ENCODE results near the gene NOP14.

Gene NOP14

DNA sequence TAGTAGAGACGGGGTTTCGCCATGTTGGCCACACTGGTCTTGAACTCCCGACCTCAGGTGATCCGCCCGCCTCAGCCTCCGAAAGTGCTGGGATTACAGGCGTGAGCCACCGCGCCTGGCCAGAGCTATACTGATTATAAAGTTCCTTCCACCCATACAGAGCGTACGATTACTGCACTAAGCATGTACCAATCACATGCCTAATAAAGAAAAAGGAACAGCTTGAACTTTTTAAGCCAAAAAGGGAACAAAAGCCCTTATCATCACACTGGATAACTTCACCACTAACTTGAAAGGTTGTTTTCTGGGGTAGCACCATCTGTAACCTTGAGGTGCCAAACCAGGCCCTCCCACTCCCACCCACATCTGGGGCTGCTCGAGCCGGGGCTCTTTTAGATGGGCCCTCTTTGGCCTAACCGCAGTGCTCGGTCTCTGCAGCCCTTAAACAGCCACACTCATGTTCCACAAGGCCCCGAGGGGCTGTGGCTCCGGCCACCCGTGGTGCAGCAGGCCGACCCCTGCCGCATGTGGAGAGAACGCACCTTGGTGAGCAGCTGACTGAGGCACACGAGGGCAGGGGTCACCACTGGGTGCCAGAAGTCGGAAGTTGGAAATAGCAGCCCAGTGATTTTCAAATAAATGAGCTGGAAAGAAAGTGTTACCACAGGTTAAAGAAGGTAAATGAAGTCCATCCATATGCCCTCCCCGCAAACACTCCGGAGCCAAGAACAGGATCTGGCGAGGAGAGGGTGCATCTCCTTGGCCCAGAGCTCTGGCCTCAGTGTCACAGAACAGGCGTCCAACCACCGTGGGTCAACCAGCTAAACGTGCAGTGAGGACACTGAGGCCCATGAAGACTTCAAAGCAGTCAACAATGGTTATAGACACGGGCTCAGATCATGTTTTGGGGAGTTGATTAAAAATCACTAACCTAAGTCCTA is 18.4 kb downstream of the NOP14 start:
- Histone ChIP-seq H3K4me3 (no peak overlapping the region), H3K27ac (no peak overlapping the region)
- no peak for DNase-seq (ENCODE audit: low spot score)
- TF ChIP-seq, protein P1, sequence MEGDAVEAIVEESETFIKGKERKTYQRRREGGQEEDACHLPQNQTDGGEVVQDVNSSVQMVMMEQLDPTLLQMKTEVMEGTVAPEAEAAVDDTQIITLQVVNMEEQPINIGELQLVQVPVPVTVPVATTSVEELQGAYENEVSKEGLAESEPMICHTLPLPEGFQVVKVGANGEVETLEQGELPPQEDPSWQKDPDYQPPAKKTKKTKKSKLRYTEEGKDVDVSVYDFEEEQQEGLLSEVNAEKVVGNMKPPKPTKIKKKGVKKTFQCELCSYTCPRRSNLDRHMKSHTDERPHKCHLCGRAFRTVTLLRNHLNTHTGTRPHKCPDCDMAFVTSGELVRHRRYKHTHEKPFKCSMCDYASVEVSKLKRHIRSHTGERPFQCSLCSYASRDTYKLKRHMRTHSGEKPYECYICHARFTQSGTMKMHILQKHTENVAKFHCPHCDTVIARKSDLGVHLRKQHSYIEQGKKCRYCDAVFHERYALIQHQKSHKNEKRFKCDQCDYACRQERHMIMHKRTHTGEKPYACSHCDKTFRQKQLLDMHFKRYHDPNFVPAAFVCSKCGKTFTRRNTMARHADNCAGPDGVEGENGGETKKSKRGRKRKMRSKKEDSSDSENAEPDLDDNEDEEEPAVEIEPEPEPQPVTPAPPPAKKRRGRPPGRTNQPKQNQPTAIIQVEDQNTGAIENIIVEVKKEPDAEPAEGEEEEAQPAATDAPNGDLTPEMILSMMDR (IDR thresholded peaks at IDR 0.05) = no peak

- peak; percentile 50 for DNase-seq (ENCODE audit: low spot score)
- TF ChIP-seq, protein P1 (IDR thresholded peaks at IDR 0.05) = no peak
- H3K4me3 ChIP-seq = no peak overlapping the region
- no peak overlapping the region for H3K27ac ChIP-seq
These were observed 19.1 kb downstream of the NOP14 start for GRCh38 chr4:2944091-2944482.

DNA sequence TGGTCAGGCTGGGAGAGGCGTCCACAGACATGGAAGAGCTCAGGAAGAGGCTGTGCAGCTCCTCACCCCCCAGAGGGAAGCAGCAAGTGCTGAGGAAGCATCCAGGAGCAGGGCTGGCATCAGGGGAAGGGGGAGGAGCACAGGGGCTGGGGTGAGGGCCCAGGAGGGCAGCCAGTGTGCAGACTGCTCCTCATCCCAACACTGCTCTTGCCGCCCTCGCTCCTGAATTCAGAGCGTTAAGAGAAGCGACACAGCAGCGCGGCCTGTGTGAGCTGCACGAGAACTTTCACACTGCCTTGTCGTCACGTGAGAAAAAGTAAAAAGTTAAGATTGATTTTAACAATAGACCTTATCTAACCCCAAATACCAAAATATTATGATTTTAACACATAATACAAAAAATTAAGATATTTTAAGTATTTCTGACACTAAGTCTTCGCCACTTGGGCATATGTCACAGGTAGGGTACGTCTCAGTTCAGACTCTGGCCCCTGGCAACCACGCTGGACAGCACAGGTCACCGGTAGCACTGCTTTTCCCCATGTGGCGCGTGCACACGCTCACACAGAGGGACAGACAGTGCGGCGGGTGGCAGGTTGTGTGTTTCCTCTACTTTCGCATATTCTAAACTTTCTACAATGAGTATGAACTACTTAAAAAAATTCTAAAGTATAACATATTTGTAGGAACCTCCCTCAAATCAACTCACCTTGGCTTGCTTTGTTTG is 19.7 kb downstream of the NOP14 start:
- H3K4me3 ChIP-seq = no peak overlapping the region
- no peak overlapping the region for H3K27ac ChIP-seq
- DNase-seq (ENCODE audit: low spot score) = peak; percentile 49
- TF ChIP-seq, protein P1 (IDR thresholded peaks at IDR 0.05) = no peak

DNA sequence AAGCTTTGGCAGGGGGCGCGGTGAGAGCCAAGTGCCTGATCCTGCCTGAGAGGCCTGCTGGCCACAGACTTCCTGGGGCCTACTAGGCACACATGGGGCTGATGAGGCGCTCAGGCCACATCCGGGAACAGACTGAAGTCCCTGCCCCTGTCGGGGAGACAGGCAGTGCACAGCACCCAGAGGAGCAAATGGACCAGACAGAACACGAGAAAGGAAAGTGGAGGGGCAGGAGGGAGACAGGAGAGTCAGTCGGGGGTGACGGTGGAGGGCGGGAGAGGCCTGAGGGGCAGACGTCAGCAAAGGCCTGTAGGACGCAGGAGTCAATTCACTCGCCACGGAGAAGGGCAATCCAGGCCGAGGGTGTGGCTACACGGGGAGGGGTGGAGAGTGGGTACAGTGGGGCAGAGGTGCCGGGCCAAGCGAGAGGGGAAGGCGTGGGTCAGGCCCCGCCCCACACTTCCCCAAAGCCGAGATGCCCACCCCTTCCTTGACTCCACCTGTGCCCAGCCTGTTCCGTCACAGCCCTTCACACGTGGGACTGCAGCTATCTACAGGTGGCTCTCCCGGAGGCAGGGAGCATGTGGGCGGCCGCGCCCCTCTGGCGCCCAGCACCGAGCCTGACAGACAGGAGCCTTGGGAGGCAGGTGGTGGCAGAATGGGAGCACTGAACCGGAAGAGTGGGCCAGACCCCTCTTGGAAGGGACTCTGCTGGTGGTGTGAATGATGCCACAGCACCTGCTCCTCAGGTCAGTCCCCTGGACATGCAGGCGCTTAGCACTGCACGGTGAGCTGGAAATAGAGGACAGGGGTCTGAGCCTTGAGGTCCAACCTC is 20.5 kb downstream of the NOP14 start:
- H3K27ac ChIP-seq = no peak overlapping the region
- TF ChIP-seq, protein P1 (IDR thresholded peaks at IDR 0.05) = no peak
- peak; percentile 70 for DNase-seq (ENCODE audit: low spot score)
- no peak overlapping the region for H3K4me3 ChIP-seq

GRCh38 chr4:2942037-2942531 is 21.1 kb downstream of the NOP14 start:
- TF ChIP-seq, protein P1 (IDR thresholded peaks at IDR 0.05) = no peak
- peak; percentile 46 for DNase-seq (ENCODE audit: low spot score)
- Histone ChIP-seq H3K4me3 (no peak overlapping the region), H3K27ac (no peak overlapping the region)

DNA sequence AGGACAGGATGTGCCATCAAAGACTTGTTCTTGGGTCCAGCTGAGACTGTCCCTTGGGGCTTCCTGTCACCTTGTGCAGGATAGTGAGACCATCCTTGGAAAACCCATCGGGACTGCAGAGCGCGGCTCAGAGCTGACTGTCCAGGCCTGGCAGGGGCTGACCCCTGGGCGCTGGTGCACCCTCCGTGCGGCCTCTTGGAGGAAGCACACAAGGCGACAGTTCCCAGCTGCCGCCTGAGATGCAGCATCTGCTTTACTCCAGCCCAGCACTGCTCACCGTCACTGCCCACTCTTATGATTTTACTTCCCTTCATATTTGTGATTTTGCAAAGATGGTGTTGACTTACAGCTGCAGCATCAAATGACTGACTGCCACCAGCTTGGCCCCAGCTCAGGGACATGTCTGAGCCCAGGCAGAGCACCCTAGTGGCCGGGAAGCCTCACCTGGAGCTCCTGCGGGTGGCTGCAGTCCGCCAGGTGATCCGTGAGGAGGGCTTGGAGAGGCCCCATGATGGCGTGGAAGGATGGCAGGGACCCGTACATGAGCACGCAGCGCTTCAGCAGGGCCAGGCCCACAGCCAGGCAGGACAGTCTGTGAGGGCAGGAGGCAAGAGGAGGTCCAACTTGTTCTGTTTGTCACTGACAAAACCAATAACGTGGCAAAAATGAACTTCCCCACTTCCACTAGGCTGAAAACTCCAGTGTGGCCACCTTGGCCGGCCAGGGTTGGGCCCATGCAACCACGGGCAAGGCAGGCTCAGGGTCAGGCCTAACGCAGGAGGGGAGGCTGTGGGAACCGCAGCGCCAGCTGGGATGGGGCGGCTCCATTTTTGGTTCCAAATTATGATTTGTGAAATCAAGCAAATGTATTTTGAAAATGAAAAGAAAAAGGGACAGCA is 21.8 kb downstream of the NOP14 start:
- peak; percentile 64 for DNase-seq (ENCODE audit: low spot score)
- TF ChIP-seq, protein P1 (IDR thresholded peaks at IDR 0.05) = no peak
- Histone ChIP-seq H3K4me3 (no peak overlapping the region), H3K27ac (no peak overlapping the region)

All from coronary artery (tissue), 2 donors.